ENCODE measurements around the gene RPL13A. TPM values are rescaled to one million over a fixed set of nuclear protein-coding genes. Genes with fewer than 3 reads are reported as not detected.

The RPL13A gene
- total and polyA plus RNA-seq, 2 of the 13 experiments (the other 11 are each of a cell fraction or from before 2014, with no cell fraction given), result 2,601 to 3,407 TPM

DNA sequence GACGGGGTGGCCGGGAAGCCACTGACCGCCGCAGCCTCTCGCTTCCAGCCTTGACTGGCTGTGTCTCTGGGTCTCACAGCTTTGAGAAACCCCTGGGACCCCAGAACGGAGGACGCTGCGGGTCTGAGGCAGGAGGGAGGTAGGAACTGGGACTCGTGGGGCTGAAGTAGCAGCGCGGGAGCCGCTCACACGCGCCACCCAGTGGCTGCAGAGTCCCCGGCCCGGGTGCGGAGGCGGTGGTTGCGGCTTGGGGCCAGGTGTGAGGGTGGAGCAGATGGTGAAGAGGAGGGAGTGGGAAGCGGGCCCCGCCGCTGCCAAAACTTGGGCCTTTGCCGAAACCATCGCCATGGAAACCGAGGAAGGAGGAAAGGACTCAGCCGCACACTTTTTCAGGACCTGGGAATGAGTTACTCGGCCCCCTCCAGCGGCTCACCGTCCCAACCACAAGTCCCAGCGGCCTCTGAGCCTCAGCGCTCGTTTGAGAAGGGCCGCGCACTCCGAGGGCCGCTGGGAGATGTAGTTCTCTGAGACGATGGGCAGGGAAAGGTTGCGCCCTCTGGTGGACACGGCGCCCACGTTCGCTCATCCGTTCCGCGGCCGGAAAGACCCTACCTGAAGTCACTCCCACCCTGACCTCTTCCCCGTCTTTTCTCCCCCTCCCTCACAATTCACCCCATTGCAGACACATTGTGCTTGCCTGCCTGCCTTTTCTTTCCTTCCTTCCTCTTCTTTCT lies 43.9 kb upstream of the RPL13A start (continued):
- TF ChIP-seq ZFYVE20 (CRISPR knock-in tag; IDR thresholded peaks at IDR 0.05; ENCODE audit: borderline replicate concordance, low read depth) (no peak), KIAA2018 (CRISPR knock-in tag; IDR thresholded peaks at IDR 0.05; ENCODE audit: borderline replicate concordance) (no peak), SETDB1 (CRISPR knock-in tag; IDR thresholded peaks at IDR 0.05; ENCODE audit: borderline replicate concordance) (no peak), ZNF224 (CRISPR knock-in tag; IDR thresholded peaks at IDR 0.05) (no peak), ZNF256 (CRISPR knock-in tag; conservative IDR thresholded peaks at IDR 0.05) (no peak), FOXA3 (CRISPR knock-in tag; IDR thresholded peaks at IDR 0.05) (no peak; the same call in 1 of the 2 replicates), TSC22D2 (CRISPR knock-in tag; IDR thresholded peaks at IDR 0.05; ENCODE audit: borderline replicate concordance) (no peak; the same call in 1 of the 2 replicates)
- TF ChIP-seq, protein P1, sequence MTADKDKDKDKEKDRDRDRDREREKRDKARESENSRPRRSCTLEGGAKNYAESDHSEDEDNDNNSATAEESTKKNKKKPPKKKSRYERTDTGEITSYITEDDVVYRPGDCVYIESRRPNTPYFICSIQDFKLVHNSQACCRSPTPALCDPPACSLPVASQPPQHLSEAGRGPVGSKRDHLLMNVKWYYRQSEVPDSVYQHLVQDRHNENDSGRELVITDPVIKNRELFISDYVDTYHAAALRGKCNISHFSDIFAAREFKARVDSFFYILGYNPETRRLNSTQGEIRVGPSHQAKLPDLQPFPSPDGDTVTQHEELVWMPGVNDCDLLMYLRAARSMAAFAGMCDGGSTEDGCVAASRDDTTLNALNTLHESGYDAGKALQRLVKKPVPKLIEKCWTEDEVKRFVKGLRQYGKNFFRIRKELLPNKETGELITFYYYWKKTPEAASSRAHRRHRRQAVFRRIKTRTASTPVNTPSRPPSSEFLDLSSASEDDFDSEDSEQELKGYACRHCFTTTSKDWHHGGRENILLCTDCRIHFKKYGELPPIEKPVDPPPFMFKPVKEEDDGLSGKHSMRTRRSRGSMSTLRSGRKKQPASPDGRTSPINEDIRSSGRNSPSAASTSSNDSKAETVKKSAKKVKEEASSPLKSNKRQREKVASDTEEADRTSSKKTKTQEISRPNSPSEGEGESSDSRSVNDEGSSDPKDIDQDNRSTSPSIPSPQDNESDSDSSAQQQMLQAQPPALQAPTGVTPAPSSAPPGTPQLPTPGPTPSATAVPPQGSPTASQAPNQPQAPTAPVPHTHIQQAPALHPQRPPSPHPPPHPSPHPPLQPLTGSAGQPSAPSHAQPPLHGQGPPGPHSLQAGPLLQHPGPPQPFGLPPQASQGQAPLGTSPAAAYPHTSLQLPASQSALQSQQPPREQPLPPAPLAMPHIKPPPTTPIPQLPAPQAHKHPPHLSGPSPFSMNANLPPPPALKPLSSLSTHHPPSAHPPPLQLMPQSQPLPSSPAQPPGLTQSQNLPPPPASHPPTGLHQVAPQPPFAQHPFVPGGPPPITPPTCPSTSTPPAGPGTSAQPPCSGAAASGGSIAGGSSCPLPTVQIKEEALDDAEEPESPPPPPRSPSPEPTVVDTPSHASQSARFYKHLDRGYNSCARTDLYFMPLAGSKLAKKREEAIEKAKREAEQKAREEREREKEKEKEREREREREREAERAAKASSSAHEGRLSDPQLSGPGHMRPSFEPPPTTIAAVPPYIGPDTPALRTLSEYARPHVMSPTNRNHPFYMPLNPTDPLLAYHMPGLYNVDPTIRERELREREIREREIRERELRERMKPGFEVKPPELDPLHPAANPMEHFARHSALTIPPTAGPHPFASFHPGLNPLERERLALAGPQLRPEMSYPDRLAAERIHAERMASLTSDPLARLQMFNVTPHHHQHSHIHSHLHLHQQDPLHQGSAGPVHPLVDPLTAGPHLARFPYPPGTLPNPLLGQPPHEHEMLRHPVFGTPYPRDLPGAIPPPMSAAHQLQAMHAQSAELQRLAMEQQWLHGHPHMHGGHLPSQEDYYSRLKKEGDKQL (CRISPR knock-in tag; IDR thresholded peaks at IDR 0.05; ENCODE audit: low read depth), result no peak

All from HepG2 (cell line).